T-helper 9 cell (primary cell): ENCODE measurements around the gene CHAF1B.

Experiments used
- DNase-seq: peaks from one replicate; pipeline ENCODE4 v3.0.0-alpha.2; 2020

The CHAF1B gene

DNA sequence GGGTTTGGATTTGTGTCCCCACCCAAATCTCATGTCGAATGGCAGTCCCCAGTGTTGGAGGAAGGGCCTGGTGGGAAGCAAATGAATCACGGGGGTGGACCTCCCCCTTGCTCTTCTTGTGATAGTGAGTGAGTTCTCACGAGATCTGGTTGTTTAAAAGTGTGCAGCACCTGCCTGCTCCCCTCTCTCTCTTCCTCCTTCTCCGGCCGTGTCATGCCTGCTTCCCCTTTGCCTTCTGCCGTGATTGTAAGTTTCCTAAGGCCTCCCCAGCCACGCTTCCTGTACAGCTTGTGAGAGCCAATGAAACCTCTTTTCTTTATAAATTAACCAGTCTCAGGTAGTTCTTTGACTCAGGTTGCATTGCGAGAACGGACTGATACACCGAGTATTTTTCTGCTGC, 78.8 kb downstream of the CHAF1B start:
- no peak for DNase-seq

DNA sequence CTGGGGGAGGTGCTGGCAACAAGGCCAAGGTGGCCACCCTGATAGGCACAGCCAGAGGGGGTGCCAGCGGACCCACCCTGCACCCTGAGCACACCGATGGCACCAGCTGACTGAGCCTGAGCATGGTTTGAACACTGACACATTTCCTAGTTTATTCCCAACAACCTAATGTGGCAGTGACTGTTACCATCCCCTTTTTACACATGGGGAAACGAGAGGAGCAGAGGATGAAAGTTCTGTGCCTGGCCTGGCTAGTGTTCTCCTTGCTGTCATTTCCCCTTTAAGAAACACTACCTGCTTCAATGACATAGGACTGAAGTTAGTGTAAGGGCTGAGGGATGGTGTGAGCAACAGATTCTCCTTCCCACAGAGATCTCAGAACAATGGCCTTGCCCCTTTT, 79.4 kb downstream of the CHAF1B start:
- DNase-seq, result no peak

DNA sequence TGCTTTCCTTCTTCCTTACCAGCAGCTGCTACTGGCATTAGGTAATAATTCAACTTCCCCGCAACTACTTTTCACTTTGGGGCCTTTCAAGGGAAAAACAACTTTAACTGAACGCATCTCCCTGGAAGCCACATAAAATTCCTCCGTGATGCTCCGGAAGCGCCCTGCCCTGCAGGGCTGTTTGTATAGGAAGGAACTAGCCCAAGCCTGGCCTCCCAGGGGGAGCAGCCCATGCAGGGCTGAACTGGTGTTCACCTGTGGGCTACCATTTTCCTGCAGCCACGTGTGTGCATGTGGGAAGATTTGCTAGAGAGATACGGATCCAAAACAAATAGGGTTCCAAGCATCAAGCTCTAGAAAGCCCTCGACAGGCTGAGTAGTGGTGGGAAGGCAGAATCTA, 80.3 kb downstream of the CHAF1B start:
- no peak for DNase-seq

DNA sequence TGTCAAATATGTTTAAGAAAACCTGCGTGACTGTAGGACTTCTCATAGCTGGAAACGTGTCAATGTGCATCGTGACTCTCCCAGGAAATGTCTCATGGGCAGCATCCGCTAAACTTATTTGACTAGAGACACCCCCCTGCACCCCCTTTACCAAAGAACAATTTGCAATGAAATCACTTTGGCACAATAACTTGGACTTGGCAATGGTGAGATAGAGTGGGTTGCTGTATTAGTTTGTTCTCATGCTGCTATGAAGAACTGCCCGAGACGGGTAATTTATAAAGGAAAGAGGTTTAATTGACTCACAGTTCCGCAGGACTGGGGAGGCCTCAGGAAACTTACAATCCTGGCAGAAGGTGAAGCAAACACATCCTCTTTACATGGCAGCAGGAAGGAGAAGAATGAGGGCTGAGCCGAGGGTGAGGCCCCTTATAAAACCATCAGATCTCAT, 80.9 kb downstream of the CHAF1B start:
- no peak for DNase-seq
